Measurements from ENCODE around the gene COX6B2.

DNA sequence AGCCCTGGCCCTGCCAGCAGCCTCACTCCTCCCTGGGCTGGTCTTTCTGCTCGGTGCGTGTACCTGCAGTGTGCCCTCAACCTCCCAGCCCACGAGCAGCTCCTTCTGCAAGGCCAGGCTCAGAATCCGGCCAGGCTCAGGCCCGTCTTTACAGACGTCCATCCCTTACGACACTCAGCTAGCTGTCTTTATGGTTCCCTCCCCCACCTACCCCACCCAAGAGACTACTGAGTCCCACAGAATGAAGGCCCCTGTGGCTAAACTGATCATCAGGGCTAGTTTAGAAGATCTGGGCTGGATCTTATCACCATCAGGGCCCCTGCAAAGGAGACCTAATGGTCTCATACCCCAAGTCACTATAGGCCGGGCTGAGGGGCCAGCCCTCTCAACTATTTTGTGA is 40.1 kb downstream of the COX6B2 start:
- TF ChIP-seq, protein P1, sequence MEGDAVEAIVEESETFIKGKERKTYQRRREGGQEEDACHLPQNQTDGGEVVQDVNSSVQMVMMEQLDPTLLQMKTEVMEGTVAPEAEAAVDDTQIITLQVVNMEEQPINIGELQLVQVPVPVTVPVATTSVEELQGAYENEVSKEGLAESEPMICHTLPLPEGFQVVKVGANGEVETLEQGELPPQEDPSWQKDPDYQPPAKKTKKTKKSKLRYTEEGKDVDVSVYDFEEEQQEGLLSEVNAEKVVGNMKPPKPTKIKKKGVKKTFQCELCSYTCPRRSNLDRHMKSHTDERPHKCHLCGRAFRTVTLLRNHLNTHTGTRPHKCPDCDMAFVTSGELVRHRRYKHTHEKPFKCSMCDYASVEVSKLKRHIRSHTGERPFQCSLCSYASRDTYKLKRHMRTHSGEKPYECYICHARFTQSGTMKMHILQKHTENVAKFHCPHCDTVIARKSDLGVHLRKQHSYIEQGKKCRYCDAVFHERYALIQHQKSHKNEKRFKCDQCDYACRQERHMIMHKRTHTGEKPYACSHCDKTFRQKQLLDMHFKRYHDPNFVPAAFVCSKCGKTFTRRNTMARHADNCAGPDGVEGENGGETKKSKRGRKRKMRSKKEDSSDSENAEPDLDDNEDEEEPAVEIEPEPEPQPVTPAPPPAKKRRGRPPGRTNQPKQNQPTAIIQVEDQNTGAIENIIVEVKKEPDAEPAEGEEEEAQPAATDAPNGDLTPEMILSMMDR (tag by site-specific recombination; IDR thresholded peaks at IDR 0.05): no peak
- TF ChIP-seq ZBTB21 (tag by site-specific recombination; IDR thresholded peaks at IDR 0.05) (no peak), ZNF302 (tag by site-specific recombination; IDR thresholded peaks at IDR 0.05; ENCODE audit: low read depth) (no peak), ZBTB7A (tag by site-specific recombination; IDR thresholded peaks at IDR 0.05; ENCODE audit: low read depth) (no peak), SP2 (tag by site-specific recombination; IDR thresholded peaks at IDR 0.05) (no peak), ZBTB11 (tag by site-specific recombination; conservative IDR thresholded peaks at IDR 0.05; ENCODE audit: low read depth) (no peak), ZNF121 (tag by site-specific recombination; IDR thresholded peaks at IDR 0.05) (no peak), ZBTB8A (tag by site-specific recombination; IDR thresholded peaks at IDR 0.05) (no peak)
- TF ChIP-seq, protein P2, sequence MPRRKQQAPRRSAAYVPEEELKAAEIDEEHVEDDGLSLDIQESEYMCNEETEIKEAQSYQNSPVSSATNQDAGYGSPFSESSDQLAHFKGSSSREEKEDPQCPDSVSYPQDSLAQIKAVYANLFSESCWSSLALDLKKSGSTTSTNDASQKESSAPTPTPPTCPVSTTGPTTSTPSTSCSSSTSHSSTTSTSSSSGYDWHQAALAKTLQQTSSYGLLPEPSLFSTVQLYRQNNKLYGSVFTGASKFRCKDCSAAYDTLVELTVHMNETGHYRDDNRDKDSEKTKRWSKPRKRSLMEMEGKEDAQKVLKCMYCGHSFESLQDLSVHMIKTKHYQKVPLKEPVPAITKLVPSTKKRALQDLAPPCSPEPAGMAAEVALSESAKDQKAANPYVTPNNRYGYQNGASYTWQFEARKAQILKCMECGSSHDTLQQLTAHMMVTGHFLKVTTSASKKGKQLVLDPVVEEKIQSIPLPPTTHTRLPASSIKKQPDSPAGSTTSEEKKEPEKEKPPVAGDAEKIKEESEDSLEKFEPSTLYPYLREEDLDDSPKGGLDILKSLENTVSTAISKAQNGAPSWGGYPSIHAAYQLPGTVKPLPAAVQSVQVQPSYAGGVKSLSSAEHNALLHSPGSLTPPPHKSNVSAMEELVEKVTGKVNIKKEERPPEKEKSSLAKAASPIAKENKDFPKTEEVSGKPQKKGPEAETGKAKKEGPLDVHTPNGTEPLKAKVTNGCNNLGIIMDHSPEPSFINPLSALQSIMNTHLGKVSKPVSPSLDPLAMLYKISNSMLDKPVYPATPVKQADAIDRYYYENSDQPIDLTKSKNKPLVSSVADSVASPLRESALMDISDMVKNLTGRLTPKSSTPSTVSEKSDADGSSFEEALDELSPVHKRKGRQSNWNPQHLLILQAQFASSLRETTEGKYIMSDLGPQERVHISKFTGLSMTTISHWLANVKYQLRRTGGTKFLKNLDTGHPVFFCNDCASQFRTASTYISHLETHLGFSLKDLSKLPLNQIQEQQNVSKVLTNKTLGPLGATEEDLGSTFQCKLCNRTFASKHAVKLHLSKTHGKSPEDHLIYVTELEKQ (tag by site-specific recombination; IDR thresholded peaks at IDR 0.05; ENCODE audit: borderline replicate concordance): no peak
- TF ChIP-seq, protein P3, sequence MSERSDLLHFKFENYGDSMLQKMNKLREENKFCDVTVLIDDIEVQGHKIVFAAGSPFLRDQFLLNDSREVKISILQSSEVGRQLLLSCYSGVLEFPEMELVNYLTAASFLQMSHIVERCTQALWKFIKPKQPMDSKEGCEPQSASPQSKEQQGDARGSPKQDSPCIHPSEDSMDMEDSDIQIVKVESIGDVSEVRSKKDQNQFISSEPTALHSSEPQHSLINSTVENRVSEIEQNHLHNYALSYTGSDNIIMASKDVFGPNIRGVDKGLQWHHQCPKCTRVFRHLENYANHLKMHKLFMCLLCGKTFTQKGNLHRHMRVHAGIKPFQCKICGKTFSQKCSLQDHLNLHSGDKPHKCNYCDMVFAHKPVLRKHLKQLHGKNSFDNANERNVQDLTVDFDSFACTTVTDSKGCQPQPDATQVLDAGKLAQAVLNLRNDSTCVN (tag by site-specific recombination; optimal IDR thresholded peaks at IDR 0.05): no peak

Data from HEK293 (cell line).